H1 (cell line): ENCODE data around the gene COL4A4.

Experiments
- ATF2 ChIP-seq: IDR thresholded peaks from 2 replicates; pipeline ENCODE4 v1.6.1; 2012; ENCODE audit warnings: low read length, inconsistent platforms
- CBX5 ChIP-seq: fragments of 300-800, 300-1000 bp; sonication (generic); IDR thresholded peaks from 2 replicates; pipeline ENCODE4 v1.7.1; 2016; ENCODE audit warnings: antibody characterized with exemption, low read length, low read depth
- CHD2 ChIP-seq: IDR thresholded peaks from 2 replicates; pipeline ENCODE4 v1.6.1; 2012; ENCODE audit warnings: low read length, improper control_type of control experiment
- CTCF ChIP-seq, 3 experiments: IDR thresholded peaks; 1 replicate in 2 of 3; 2 replicates in 1 of 3; pipeline versions ENCODE4 v1.5.1 to v1.6.1; 2011; ENCODE audit warnings: low read length in 3 of 3, mild to moderate bottlenecking in 3 of 3, inconsistent platforms in 2 of 3, low read depth in 1 of 3, moderate library complexity in 1 of 3; ENCODE audit not compliant: insufficient read depth in 1 of 3; ENCODE audit errors: control extremely low read depth in 1 of 3
- EZH2 ChIP-seq: fragments of 200-600 bp; sonication (generic); IDR thresholded peaks from 2 replicates; pipeline ENCODE4 v1.7.1; 2012; ENCODE audit warnings: low read depth, mild to moderate bottlenecking, moderate library complexity, low read length, inconsistent platforms; ENCODE audit not compliant: severe bottlenecking
- FOSL1 ChIP-seq: IDR thresholded peaks from 2 replicates; pipeline ENCODE4 v1.6.1; 2011; ENCODE audit warnings: mild to moderate bottlenecking, low read depth, low read length, moderate library complexity; ENCODE audit not compliant: insufficient read depth
- GABPA ChIP-seq: IDR thresholded peaks from 2 replicates; pipeline ENCODE4 v1.6.1; 2011; ENCODE audit warnings: mild to moderate bottlenecking, low read length, moderate library complexity, borderline replicate concordance; ENCODE audit not compliant: insufficient read depth
- NRF1 ChIP-seq: IDR thresholded peaks from 2 replicates; pipeline ENCODE4 v1.6.1; 2011; ENCODE audit warnings: mild to moderate bottlenecking, low read depth, low read length, improper control_type of control experiment
- POLR2A ChIP-seq, 2 experiments: IDR thresholded peaks; 1 replicate in 1 of 2; 2 replicates in 1 of 2; pipeline ENCODE4 v1.6.1; 2011; ENCODE audit warnings: low read depth in 2 of 2, low read length in 2 of 2, mild to moderate bottlenecking in 2 of 2; ENCODE audit errors: control extremely low read depth in 1 of 2
- POU5F1 ChIP-seq: IDR thresholded peaks from 2 replicates; pipeline ENCODE4 v1.6.1; 2011; ENCODE audit warnings: low read depth, mild to moderate bottlenecking, low read length, moderate library complexity
- TAF1 ChIP-seq: IDR thresholded peaks from 2 replicates; pipeline ENCODE4 v1.6.1; 2011; ENCODE audit warnings: mild to moderate bottlenecking, low read depth, low read length
- ZNF274 ChIP-seq: IDR thresholded peaks from 2 replicates; pipeline ENCODE4 v1.7.0; 2012; ENCODE audit warnings: low read length, borderline replicate concordance; ENCODE audit errors: extremely low read depth

- TF ChIP-seq GABPA = no peak
- no peak for TF ChIP-seq CTCF (IDR thresholded peaks at IDR 0.05; ENCODE audit: control extremely low read depth in 1 of 3, insufficient read depth in 1 of 3, low read depth in 1 of 3, low read length in 3 of 3)
- no peak for TF ChIP-seq ZNF274
- TF ChIP-seq CHD2 = no peak
- TF ChIP-seq EZH2 = no peak
- no peak for TF ChIP-seq POU5F1
- TF ChIP-seq ATF2 = no peak
- no peak for TF ChIP-seq FOSL1
- TF ChIP-seq NRF1 = no peak
- TF ChIP-seq TAF1 = no peak
- TF ChIP-seq CBX5 = no peak
- TF ChIP-seq POLR2A (IDR thresholded peaks at IDR 0.05; ENCODE audit: control extremely low read depth in 1 of 2, low read depth in 2 of 2, low read length in 2 of 2) = no peak
Measured at GRCh38 chr2:227148106-227148505, 15.9 kb downstream of the COL4A4 start.
